Breast epithelium (tissue), 3 donors: ENCODE measurements around the gene TBL1XR1.

Source experiments
- POLR2AphosphoS5 ChIP-seq, 3 donors: sonication (generic); formaldehyde crosslinking; IDR thresholded peaks; one replicate each; pipeline ENCODE4 v1.6.1; 2017; ENCODE audit warnings: antibody characterized with exemption in 3 of 3
- TF ChIP-seq, protein P1 (sequence below), 3 donors: fragments of 450-650 bp; IDR thresholded peaks; one replicate each; pipeline ENCODE4 v1.5.1; 2016 to 2017; ENCODE audit warnings: antibody characterized with exemption in 3 of 3, mild to moderate bottlenecking in 3 of 3, moderate library complexity in 3 of 3

DNA sequence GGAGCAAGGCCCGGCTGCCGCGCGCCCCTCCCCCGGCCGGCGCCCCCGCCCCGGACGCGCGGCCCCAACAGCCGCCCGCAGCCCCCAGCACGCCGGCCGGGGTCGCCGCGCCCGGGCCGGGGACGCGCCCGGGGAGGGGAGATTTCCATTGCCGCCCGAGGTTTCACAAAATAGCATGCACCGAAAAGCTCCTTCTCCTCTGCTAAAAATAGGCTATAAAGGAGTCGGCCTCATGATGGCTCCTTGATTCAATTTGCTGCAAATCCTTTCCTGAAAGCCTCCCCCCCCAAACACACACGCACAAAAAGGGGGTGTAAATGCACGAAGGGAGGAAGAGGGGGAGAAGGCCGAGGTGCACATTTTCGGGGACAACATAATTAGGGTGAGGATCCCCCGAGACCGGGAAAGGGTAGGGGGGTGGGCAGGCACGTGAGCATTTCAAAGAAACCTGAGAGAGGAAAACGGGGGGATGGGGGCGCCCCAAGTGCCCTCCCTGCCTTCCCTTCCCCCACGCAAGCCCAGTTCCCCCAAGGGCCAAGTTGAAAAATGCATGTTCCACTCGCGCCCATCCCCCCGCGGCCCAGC is 734 bp downstream of the TBL1XR1 start:
- TF ChIP-seq, protein P1, sequence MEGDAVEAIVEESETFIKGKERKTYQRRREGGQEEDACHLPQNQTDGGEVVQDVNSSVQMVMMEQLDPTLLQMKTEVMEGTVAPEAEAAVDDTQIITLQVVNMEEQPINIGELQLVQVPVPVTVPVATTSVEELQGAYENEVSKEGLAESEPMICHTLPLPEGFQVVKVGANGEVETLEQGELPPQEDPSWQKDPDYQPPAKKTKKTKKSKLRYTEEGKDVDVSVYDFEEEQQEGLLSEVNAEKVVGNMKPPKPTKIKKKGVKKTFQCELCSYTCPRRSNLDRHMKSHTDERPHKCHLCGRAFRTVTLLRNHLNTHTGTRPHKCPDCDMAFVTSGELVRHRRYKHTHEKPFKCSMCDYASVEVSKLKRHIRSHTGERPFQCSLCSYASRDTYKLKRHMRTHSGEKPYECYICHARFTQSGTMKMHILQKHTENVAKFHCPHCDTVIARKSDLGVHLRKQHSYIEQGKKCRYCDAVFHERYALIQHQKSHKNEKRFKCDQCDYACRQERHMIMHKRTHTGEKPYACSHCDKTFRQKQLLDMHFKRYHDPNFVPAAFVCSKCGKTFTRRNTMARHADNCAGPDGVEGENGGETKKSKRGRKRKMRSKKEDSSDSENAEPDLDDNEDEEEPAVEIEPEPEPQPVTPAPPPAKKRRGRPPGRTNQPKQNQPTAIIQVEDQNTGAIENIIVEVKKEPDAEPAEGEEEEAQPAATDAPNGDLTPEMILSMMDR (IDR thresholded peaks at IDR 0.05), result no peak
- TF ChIP-seq POLR2AphosphoS5 (IDR thresholded peaks at IDR 0.05), result peak in 2 of 3 donors; percentile 7 to 17
